ENCODE results near the gene MARCOL.
"Not testable (repeated sequence)": the region's sequence is repeated elsewhere in the genome, so short reads cannot be mapped to it uniquely, and the experiment has no call there.

DNA sequence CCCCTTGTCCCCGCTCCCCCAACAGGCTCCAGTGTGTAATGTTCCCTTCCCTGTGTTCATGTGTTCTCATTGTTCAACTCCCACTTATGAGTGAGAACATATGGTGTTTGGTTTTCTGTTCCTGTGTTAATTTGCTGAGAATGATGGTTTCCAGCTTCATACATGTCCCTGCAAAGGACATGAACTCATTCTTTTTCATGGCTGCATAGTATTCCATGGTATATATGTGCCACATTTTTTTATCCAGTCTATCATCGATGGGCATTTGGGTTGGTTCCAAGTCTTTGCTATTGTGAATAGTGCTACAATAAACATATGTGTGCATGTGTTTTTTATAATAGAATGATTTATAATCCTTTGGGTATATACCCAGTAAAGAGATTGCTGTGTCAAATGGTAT is 36.8 kb downstream of the MARCOL start:
- TF ChIP-seq, protein P1, sequence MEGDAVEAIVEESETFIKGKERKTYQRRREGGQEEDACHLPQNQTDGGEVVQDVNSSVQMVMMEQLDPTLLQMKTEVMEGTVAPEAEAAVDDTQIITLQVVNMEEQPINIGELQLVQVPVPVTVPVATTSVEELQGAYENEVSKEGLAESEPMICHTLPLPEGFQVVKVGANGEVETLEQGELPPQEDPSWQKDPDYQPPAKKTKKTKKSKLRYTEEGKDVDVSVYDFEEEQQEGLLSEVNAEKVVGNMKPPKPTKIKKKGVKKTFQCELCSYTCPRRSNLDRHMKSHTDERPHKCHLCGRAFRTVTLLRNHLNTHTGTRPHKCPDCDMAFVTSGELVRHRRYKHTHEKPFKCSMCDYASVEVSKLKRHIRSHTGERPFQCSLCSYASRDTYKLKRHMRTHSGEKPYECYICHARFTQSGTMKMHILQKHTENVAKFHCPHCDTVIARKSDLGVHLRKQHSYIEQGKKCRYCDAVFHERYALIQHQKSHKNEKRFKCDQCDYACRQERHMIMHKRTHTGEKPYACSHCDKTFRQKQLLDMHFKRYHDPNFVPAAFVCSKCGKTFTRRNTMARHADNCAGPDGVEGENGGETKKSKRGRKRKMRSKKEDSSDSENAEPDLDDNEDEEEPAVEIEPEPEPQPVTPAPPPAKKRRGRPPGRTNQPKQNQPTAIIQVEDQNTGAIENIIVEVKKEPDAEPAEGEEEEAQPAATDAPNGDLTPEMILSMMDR (conservative IDR thresholded peaks at IDR 0.05), result not testable (repeated sequence)
- TF ChIP-seq EZH2 (IDR thresholded peaks at IDR 0.05; ENCODE audit: low read depth), result not testable (repeated sequence)

Measured in PC-9 (cell line).